H9 (cell line): Measurements from ENCODE around the gene SIPA1L3. TPM values are rescaled to one million over a fixed set of nuclear protein-coding genes. Genes with fewer than 3 reads are reported as not detected.

Experiments
- DNase-seq: peaks from one replicate; pipeline ENCODE4 v3.0.0-alpha.2; 2017
- H2AFZ ChIP-seq: one replicate; pipeline ENCODE4 v1.6.1; 2013; ENCODE audit warnings: mild to moderate bottlenecking, low read length, control low read depth, moderate library complexity
- H2AK5ac ChIP-seq: 2 replicates; pipeline ENCODE4 v1.6.1; 2013; ENCODE audit warnings: low read length, control low read depth, mixed read lengths; ENCODE audit not compliant: insufficient read length
- H2BK120ac ChIP-seq: one replicate; pipeline ENCODE4 v1.6.1; 2013; ENCODE audit warnings: low read depth, mild to moderate bottlenecking, low read length, control low read depth, inconsistent platforms; ENCODE audit not compliant: poor library complexity, severe bottlenecking
- H2BK12ac ChIP-seq: 2 replicates; pipeline ENCODE4 v1.6.1; 2013; ENCODE audit warnings: low read length, control low read depth, mixed read lengths, low read depth; ENCODE audit not compliant: insufficient read length
- H2BK15ac ChIP-seq: 2 replicates; pipeline ENCODE4 v1.6.1; 2013; ENCODE audit warnings: low read depth, low read length, control low read depth
- H2BK20ac ChIP-seq: one replicate; pipeline ENCODE4 v1.6.1; 2013; ENCODE audit warnings: low read depth, mild to moderate bottlenecking, low read length, control low read depth, inconsistent platforms; ENCODE audit not compliant: poor library complexity, severe bottlenecking
- H2BK5ac ChIP-seq: 2 replicates; pipeline ENCODE4 v1.6.1; 2013; ENCODE audit warnings: low read length, control low read depth, mixed read lengths; ENCODE audit not compliant: insufficient read length
- H3K14ac ChIP-seq: 2 replicates; pipeline ENCODE4 v1.6.1; 2013; ENCODE audit warnings: low read length, control low read depth; ENCODE audit not compliant: insufficient read depth
- H3K18ac ChIP-seq: 2 replicates; pipeline ENCODE4 v1.6.1; 2013; ENCODE audit warnings: low read depth, mild to moderate bottlenecking, mixed read lengths, low read length, control low read depth; ENCODE audit not compliant: insufficient read length
- H3K23ac ChIP-seq: 2 replicates; pipeline ENCODE4 v1.6.1; 2013; ENCODE audit warnings: low read length, control low read depth, mixed read lengths, low read depth; ENCODE audit not compliant: insufficient read length
- H3K23me2 ChIP-seq: 2 replicates; pipeline ENCODE4 v1.6.1; 2013; ENCODE audit warnings: low read depth, mild to moderate bottlenecking, mixed read lengths, low read length, control low read depth; ENCODE audit not compliant: insufficient read length, poor library complexity, severe bottlenecking
- H3K27ac ChIP-seq: 2 replicates; pipeline ENCODE4 v1.5.1; 2013; ENCODE audit warnings: low read length, control low read depth, mixed read lengths, low read depth; ENCODE audit not compliant: insufficient read length
- H3K27me3 ChIP-seq: 2 replicates; pipeline ENCODE4 v1.6.1; 2013; ENCODE audit warnings: low read length, control low read depth, inconsistent platforms; ENCODE audit not compliant: insufficient read depth
- H3K4ac ChIP-seq: 2 replicates; pipeline ENCODE4 v1.6.1; 2013; ENCODE audit warnings: low read depth, mild to moderate bottlenecking, control low read depth, inconsistent platforms, low read length, moderate library complexity
- H3K4me1 ChIP-seq: 2 replicates; pipeline ENCODE4 v1.6.1; 2013; ENCODE audit warnings: low read length, control low read depth, inconsistent platforms; ENCODE audit not compliant: insufficient read depth
- H3K4me2 ChIP-seq: 2 replicates; pipeline ENCODE4 v1.6.1; 2013; ENCODE audit warnings: low read length, control low read depth, mixed read lengths; ENCODE audit not compliant: insufficient read length, insufficient read depth
- H3K56ac ChIP-seq: 2 replicates; pipeline ENCODE4 v1.6.1; 2013; ENCODE audit warnings: low read depth, mild to moderate bottlenecking, mixed read lengths, low read length, control low read depth; ENCODE audit not compliant: insufficient read length
- H3K79me1 ChIP-seq: 2 replicates; pipeline ENCODE4 v1.6.1; 2013; ENCODE audit warnings: low read depth, mild to moderate bottlenecking, moderate library complexity, low read length, control low read depth, inconsistent platforms; ENCODE audit not compliant: insufficient read depth, poor library complexity, severe bottlenecking
- H3K79me2 ChIP-seq: 2 replicates; pipeline ENCODE4 v1.6.1; 2013; ENCODE audit warnings: low read length, control low read depth, inconsistent platforms; ENCODE audit not compliant: insufficient read depth
- H3K9ac ChIP-seq: 2 replicates; pipeline ENCODE4 v1.6.1; 2013; ENCODE audit warnings: low read length, control low read depth, mixed read lengths; ENCODE audit not compliant: insufficient read length; ENCODE audit errors: extremely low read depth
- H3K9me3 ChIP-seq: one replicate; pipeline ENCODE4 v1.6.1; 2013; ENCODE audit warnings: low read depth, low read length, inconsistent platforms; ENCODE audit not compliant: control insufficient read depth
- H3T11ph ChIP-seq: one replicate; pipeline ENCODE4 v1.6.1; 2013; ENCODE audit warnings: mild to moderate bottlenecking, low read length, control low read depth, inconsistent platforms
- H4K20me1 ChIP-seq: one replicate; pipeline ENCODE4 v1.6.1; 2013; ENCODE audit not compliant: control insufficient read depth, insufficient read length, insufficient read depth
- H4K5ac ChIP-seq: 2 replicates; pipeline ENCODE4 v1.6.1; 2013; ENCODE audit warnings: low read depth, mild to moderate bottlenecking, mixed read lengths, low read length, control low read depth; ENCODE audit not compliant: insufficient read length
- H4K8ac ChIP-seq: replicated peaks from 2 replicates; pipeline ENCODE4 v1.6.1; 2013; ENCODE audit warnings: low read length, control low read depth, mixed read lengths, low read depth; ENCODE audit not compliant: insufficient read length
- H4K91ac ChIP-seq: 2 replicates; pipeline ENCODE4 v1.6.1; 2013; ENCODE audit warnings: low read depth, mild to moderate bottlenecking, moderate library complexity, mixed read lengths, low read length, control low read depth; ENCODE audit not compliant: insufficient read length
- H3K27ac Mint-ChIP-seq, 3 experiments: 2 replicates in 2 of 3; 3 replicates in 1 of 3; pipeline ENCODE4 v1.8.0; 2020 to 2021; ENCODE audit warnings: mixed read lengths in 3 of 3, mild to moderate bottlenecking in 1 of 3, moderate library complexity in 1 of 3
- H3K27me3 Mint-ChIP-seq: 2 replicates; pipeline ENCODE4 v1.8.0; 2021; ENCODE audit warnings: low read depth, mild to moderate bottlenecking, moderate library complexity, mixed read lengths
- H3K36me3 Mint-ChIP-seq, 3 experiments: 2 replicates in 2 of 3; 3 replicates in 1 of 3; pipeline ENCODE4 v1.8.0; 2020 to 2021; ENCODE audit warnings: low read depth in 3 of 3, mixed read lengths in 3 of 3; ENCODE audit not compliant: insufficient read depth in 1 of 3
- H3K4me1 Mint-ChIP-seq, 2 experiments: 2 replicates each; pipeline ENCODE4 v1.8.0; 2020; ENCODE audit warnings: mixed read lengths in 2 of 2
- H3K4me3 Mint-ChIP-seq, 2 experiments: 2 replicates in 1 of 2; 3 replicates in 1 of 2; pipeline ENCODE4 v1.8.0; 2020 to 2021; ENCODE audit warnings: mild to moderate bottlenecking in 2 of 2, mixed read lengths in 2 of 2, moderate library complexity in 1 of 2
- H3K9me3 Mint-ChIP-seq, 2 experiments: 2 replicates in 1 of 2; 3 replicates in 1 of 2; pipeline ENCODE4 v1.8.0; 2020; ENCODE audit warnings: mild to moderate bottlenecking in 2 of 2, mixed read lengths in 2 of 2, moderate library complexity in 1 of 2
- WGBS: extraction: QIAGEN DNeasy Blood & Tissue Kit; methylation state at CpG from one replicate; pipeline ENCODE4 v1.1.7; 2013; ENCODE audit warnings: missing lambda C conversion rate, low lambda C conversion rate, mixed read lengths; ENCODE audit not compliant: insufficient read length; ENCODE audit errors: extremely low coverage; 5-methylcytosine and 5-hydroxymethylcytosine counted together
- total RNA-seq: library from RNA; stranded (reverse); gene quantifications from 2 replicates; pipeline ENCODE4 v1.2.1, GENCODE V29; 2021
- TF ChIP-seq, protein P1 (sequence below): fragments of 200-600 bp; sonication (generic); conservative IDR thresholded peaks from 3 replicates; pipeline ENCODE4 v1.8.0; 2021; ENCODE audit warnings: antibody characterized with exemption, mild to moderate bottlenecking

The SIPA1L3 gene
- total RNA-seq, 1 experiment from 2014 or later: 40.1 TPM

DNA sequence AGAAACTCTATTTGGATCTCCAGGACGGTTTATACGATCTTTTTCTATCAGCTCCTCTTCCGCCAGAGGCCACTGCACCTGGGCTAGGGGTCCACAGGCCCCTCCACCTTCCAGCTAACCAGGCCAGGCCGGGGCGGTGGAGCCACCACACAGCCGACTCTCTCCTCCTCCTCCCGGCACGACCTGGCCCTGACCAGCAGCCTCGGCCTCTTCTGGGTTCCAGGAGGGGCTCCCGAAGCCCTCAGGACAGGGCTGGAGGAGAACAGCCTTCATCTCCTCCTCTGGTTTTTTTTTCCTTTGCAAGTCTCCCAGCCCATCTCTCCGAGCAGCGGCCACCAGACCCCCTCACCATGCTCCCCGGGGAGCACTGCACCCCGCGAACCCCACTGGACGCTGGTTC lies 299.9 kb downstream of the SIPA1L3 start:
- Histone ChIP-seq H3K23me2 (peaks cover 20% of the 10 kb centered on the region), H2AK5ac (no peak overlapping the region), H3K9me3 (no peaks in the 10 kb centered on the region), H4K91ac (no peak overlapping the region), H2BK20ac (no peak overlapping the region), H2BK5ac (no peak overlapping the region), H2BK15ac (no peak overlapping the region), H4K8ac (no peak overlapping the region), H3K27ac (no peak overlapping the region), H2BK12ac (no peak overlapping the region), H3K4me2 (no peak overlapping the region), H4K5ac (no peak overlapping the region), H3K4me1 (no peaks in the 10 kb centered on the region), H3K14ac (no peak overlapping the region), H2BK120ac (no peak overlapping the region), H3K23ac (no peak overlapping the region), H3K4ac (no peak overlapping the region), H3K56ac (no peak overlapping the region), H3K18ac (no peak overlapping the region), H3T11ph (no peak overlapping the region), H3K79me2 (no peaks in the 10 kb centered on the region), H3K79me1 (no peaks in the 10 kb centered on the region), H3K27me3 (no peaks in the 10 kb centered on the region), H4K20me1 (no peaks in the 10 kb centered on the region), H2AFZ (no peak overlapping the region), H3K9ac (no peak overlapping the region)
- Mint-ChIP-seq H3K4me1 (peaks cover 21 to 40% of the 10 kb centered on the region in 2 experiments), H3K4me3 (0 out of 5 replicates have a peak overlapping the region, but pooled peaks of 1 of the 2 experiments have one; percentile 39), H3K27me3 (peaks cover 24% of the 10 kb centered on the region), H3K36me3 (peaks cover 0 to 19% (median 19%) of the 10 kb centered on the region in 3 experiments; a peak in 5 of 7 replicates), H3K27ac (peak overlapping the region in 2 of 3 experiments; percentile 76 to 86; a peak in 3 of 7 replicates), H3K9me3 (no peaks in the 10 kb centered on the region)
- TF ChIP-seq, protein P1, sequence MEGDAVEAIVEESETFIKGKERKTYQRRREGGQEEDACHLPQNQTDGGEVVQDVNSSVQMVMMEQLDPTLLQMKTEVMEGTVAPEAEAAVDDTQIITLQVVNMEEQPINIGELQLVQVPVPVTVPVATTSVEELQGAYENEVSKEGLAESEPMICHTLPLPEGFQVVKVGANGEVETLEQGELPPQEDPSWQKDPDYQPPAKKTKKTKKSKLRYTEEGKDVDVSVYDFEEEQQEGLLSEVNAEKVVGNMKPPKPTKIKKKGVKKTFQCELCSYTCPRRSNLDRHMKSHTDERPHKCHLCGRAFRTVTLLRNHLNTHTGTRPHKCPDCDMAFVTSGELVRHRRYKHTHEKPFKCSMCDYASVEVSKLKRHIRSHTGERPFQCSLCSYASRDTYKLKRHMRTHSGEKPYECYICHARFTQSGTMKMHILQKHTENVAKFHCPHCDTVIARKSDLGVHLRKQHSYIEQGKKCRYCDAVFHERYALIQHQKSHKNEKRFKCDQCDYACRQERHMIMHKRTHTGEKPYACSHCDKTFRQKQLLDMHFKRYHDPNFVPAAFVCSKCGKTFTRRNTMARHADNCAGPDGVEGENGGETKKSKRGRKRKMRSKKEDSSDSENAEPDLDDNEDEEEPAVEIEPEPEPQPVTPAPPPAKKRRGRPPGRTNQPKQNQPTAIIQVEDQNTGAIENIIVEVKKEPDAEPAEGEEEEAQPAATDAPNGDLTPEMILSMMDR: no peak
- WGBS: no CpG with 5 or more reads among the region's 16 CpGs
- DNase-seq: no peak
